ENCODE data around the gene GAPT.

DNA sequence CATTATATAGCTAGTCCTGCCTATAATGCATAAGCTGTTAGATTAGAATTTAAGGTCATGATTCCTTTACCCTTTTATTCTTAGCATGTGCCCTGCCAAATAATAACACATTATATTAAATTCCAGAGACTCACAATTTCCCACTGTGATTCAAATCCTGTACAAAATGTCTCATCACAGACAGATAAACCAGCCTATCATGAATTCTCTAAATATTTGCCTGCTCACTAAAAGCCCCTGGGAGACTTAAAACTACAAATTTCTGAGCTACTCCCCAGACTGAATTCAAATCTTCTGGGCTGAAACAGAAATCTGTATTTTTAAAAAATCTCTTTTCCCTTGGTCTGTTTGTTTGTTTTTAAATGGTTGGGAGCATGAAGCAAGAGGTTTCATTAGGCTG is 32.7 kb downstream of the GAPT start:
- TF ChIP-seq YY1 (IDR thresholded peaks at IDR 0.05; ENCODE audit: low read depth) (no peak), TCF12 (IDR thresholded peaks at IDR 0.05; ENCODE audit: low read depth) (no peak)
- TF ChIP-seq, protein P1, sequence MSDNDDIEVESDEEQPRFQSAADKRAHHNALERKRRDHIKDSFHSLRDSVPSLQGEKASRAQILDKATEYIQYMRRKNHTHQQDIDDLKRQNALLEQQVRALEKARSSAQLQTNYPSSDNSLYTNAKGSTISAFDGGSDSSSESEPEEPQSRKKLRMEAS (IDR thresholded peaks at IDR 0.05), result no peak
- TF ChIP-seq, protein P2, sequence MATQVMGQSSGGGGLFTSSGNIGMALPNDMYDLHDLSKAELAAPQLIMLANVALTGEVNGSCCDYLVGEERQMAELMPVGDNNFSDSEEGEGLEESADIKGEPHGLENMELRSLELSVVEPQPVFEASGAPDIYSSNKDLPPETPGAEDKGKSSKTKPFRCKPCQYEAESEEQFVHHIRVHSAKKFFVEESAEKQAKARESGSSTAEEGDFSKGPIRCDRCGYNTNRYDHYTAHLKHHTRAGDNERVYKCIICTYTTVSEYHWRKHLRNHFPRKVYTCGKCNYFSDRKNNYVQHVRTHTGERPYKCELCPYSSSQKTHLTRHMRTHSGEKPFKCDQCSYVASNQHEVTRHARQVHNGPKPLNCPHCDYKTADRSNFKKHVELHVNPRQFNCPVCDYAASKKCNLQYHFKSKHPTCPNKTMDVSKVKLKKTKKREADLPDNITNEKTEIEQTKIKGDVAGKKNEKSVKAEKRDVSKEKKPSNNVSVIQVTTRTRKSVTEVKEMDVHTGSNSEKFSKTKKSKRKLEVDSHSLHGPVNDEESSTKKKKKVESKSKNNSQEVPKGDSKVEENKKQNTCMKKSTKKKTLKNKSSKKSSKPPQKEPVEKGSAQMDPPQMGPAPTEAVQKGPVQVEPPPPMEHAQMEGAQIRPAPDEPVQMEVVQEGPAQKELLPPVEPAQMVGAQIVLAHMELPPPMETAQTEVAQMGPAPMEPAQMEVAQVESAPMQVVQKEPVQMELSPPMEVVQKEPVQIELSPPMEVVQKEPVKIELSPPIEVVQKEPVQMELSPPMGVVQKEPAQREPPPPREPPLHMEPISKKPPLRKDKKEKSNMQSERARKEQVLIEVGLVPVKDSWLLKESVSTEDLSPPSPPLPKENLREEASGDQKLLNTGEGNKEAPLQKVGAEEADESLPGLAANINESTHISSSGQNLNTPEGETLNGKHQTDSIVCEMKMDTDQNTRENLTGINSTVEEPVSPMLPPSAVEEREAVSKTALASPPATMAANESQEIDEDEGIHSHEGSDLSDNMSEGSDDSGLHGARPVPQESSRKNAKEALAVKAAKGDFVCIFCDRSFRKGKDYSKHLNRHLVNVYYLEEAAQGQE (IDR thresholded peaks at IDR 0.05; ENCODE audit: low read depth), result no peak
